ENCODE data around the gene IKBIP. TPM values are rescaled to one million over a fixed set of nuclear protein-coding genes. Genes with fewer than 3 reads are reported as not detected.

IKBIP gene
- total RNA-seq, 1 experiment from 2014 or later: 10.9 TPM

- ChIA-PET CTCF (interaction anchor here (0.6 to 1.5 kb wide), 5 partner anchors 8 to 182 kb away, joined by 4 to 14 read pairs (median 5); partner anchors contain the start of gene SLC25A3), POLR2A (interaction anchor here (1.2 kb wide), 1 partner anchor 18 kb away, joined by 16 read pairs; the partner anchor contains the start of gene SLC25A3)
- Mint-ChIP-seq H3K27ac (ENCODE audit: unreplicated experiment) (peak overlapping the region; percentile 93), H3K9me3 (ENCODE audit: unreplicated experiment) (no peaks in the 10 kb centered on the region), H3K4me1 (ENCODE audit: low read depth, unreplicated experiment) (peaks cover 6% of the 10 kb centered on the region), H3K4me3 (ENCODE audit: unreplicated experiment) (no peak overlapping the region), H3K27me3 (ENCODE audit: insufficient read depth, unreplicated experiment) (no peaks in the 10 kb centered on the region), H3K36me3 (ENCODE audit: insufficient read depth, unreplicated experiment) (no peaks in the 10 kb centered on the region)
- no peak overlapping the region for H3K4me3 ChIP-seq (ENCODE audit: low read depth, low read length)
- intact Hi-C loops (cut with micrococcal nuclease; ENCODE audit: unreplicated experiment): no loop called here
- no TSS peak for BruUV-seq (replicated peaks)
- TF ChIP-seq CTCF (IDR thresholded peaks at IDR 0.05; ENCODE audit: insufficient read depth in 1 of 2, low read depth in 1 of 2, low read length in 1 of 2, severe bottlenecking in 1 of 2, unreplicated experiment in 1 of 2): no peak
- H3K27me3 ChIP-seq (replicated peaks; ENCODE audit: control insufficient read depth, insufficient read depth, low read length): no peaks in the 10 kb centered on the region
- H3K36me3 ChIP-seq (ENCODE audit: control insufficient read depth, insufficient read depth, low read length): no peaks in the 10 kb centered on the region
- peaks cover 63% of the 10 kb centered on the region for H3K4me1 ChIP-seq
- no peak for DNase-seq
- H3K9me3 ChIP-seq: no peaks in the 10 kb centered on the region
Measured at GRCh38 chr12:98575013-98575412, 69.6 kb downstream of the IKBIP start.

Other genes starting within 250 kb of the IKBIP start
- 203 and 212 TPM in 2 replicates for gene TMPO, start 129.2 kb downstream of the IKBIP start, total RNA-seq (2022)
- gene SLC25A3, start 51.1 kb downstream of the IKBIP start, total RNA-seq (2022): 888 and 920 TPM in 2 replicates
- gene APAF1, start 502 bp upstream of the IKBIP start, total RNA-seq (2022): 13.4 and 16.5 TPM in 2 replicates